HG03432 (cell line): Measurements from ENCODE around the gene FAM53C.
"Not testable (repeated sequence)": the region's sequence is repeated elsewhere in the genome, so short reads cannot be mapped to it uniquely, and the experiment has no call there.

Experiments
- ATAC-seq: cut with Tn5 transposase; IDR thresholded peaks from one replicate; pipeline ENCODE4 v1.9.1; 2021; ENCODE audit warnings: mild to moderate bottlenecking, moderate library complexity; ENCODE audit not compliant: unreplicated experiment

Gene FAM53C

DNA sequence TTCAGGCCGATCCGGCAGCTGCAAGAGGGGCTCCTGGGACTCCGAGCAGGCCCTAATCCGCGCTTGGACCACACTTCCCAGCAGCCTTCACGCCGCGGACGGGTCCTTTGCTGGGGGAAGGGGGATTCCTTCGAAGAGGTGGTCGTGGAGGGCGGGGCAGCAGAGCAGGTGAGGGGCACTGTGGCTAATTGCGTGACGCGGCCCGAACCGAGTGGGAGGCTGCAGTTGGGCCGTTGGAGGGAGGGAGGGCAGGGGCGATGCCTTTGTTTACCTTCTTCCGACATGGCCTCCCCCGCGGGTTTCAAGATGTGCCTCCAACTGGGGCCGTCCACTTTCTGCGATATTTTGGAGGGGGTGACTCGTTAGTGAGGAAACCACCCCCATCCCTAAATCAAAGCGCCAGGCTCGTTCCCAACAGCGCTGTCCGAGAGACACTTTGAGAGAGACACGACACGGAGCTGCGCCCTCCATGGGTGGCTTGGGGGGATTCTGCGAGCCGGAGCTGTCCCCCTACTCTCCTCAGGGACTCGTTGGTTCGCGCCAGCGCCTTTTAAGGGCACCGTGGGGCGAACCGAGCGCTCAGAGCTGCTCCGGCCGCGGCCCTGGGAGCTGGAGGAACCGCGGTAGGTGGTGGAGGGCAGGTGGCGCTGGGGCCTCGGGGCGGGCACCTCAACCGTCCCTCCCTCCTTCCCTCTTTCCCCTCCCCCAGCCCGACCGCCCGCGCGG lies at the start of gene FAM53C:
Gene FAM53C, plus strand, starts transcription at position 582 of the 726 bp plus-strand sequence. CDS start 3,070 bp downstream, outside the sequence.
- ATAC-seq, result peak; percentile 85

GRCh38 chr5:138289296-138289695 lies 48.8 kb upstream of the FAM53C start:
- no peak for ATAC-seq

DNA sequence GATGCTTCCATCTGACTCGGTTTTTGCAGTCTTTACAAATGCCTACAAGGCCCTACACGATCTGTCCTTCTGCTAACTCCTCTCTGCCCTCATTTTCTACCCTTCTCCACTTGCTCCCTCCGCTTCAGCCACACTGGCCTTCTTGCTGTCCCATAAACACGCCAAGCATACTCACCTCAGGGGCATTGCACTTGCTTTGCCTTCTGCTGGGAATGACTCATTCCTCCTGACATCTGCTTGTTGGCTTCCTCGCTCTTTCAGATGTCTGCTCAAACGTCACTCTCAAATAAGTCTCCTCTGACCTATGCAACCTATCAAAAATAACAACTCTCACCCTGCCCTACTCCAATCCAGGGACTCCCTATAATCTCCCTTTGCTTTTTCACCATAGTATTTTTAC lies 34.7 kb upstream of the FAM53C start:
- ATAC-seq, result no peak

DNA sequence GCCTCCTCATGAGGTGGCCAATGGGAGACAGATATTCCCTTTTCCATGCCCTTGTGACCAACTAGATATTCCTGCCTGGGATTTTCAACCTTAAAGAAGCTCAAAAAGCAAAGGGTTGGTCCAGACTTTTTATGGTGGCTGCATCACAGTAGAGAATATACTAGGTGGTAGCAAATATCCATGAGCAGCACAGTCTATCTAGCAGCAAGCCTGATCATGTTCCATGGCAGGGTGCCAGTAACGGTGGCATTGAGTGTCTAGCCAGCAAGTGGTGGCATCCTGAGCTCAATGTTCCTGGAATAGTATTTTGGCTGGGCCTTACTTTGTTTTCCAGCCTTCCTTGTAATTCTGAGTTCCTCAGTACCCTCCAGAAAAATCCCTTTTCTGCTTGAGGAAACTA lies 32.3 kb upstream of the FAM53C start:
- no peak for ATAC-seq

DNA sequence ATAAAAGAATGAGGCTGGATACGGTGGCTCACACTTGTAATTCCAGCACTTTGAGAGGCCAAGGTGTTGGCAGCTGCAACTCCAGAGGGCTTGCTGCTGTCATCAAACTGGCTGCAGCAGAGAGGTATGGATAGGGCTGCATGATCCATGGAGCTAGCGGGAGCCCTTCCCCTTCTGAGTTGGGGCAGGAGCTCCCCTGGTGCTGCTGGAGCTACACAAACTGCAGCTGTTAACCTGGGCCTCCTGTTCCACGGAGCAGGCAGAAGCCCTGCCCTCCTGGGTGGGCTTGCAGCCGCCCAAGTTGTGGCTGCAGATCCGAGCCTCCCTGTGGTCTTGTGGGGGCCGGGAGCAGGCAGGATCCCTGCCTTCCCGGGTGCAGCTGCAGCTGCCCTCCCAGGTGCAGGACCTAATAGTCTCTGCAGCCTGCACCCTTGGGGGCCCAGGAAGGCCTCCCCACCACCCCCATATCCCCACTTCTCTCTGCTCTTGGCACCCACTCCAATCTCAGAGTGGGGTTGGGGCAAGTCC lies 22.3 kb upstream of the FAM53C start:
- ATAC-seq, result no peak

- no peak for ATAC-seq
These were observed 21.7 kb upstream of the FAM53C start for GRCh38 chr5:138316355-138316754.

GRCh38 chr5:138318211-138318610 lies 19.9 kb upstream of the FAM53C start:
- ATAC-seq, result not testable (repeated sequence)

- no peak for ATAC-seq
These were observed 7.1 kb upstream of the FAM53C start for GRCh38 chr5:138330813-138331448.

DNA sequence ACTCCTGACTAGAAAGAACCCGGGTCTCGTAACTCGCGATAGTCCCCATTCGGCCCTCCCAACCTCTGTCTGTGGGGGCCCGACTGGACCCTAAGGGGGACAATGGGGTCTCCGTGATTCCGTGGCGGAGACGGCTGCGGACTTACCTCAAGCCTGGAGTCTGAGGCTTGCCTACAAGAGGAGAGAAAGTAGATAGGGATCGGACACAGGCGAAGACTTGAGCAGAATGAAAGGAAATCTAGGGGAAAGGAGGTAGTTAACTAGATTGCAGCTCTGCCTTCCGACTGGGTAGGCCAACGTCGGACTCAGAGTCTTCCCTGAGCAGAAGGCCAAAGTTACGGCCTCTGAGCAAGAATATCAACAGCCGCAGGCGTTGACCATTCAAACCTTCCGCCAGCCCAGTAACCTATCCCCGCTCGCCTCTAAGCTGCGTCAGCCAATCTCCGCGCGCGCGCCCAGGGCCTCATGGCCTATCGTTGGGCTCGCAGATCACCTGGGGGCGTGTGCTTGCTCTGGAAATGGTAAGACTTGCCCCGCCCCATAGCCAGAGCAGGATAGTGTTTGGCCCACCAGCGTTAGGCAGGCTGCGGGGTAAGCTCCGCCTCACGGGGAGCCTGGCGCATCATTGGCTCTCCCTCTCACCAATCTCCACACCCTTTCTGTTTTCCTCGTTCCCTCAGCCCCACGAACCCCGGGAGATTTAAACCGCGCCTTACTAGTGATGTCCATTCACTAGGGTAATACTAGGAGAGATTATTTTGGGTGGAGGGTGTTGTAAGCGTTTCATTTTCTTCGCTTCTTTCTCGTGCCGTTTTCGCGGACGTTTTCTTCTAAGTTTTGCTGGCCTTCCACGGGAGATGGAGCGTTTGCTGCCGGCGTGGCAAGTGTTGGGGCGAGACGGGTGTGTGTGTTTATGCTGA lies 6.4 kb upstream of the FAM53C start, which contains the start of gene CDC25C:
Gene CDC25C, minus strand, starts transcription at position 356 of the 920 bp plus-strand sequence. CDS start 624 bp downstream, outside the sequence.
- ATAC-seq, result peak; percentile 99

- ATAC-seq, result no peak
These were observed 3.1 kb upstream of the FAM53C start for GRCh38 chr5:138334867-138335447.

GRCh38 chr5:138336952-138337684 lies 948 bp upstream of the FAM53C start:
- ATAC-seq, result peak; percentile 26

GRCh38 chr5:138338411-138339090 lies 485 bp downstream of the FAM53C start:
- no peak for ATAC-seq

- ATAC-seq, result no peak
These were observed 1.0 kb downstream of the FAM53C start for GRCh38 chr5:138339091-138339456.

- no peak for ATAC-seq
These were observed 1.4 kb downstream of the FAM53C start for GRCh38 chr5:138339464-138339863.

DNA sequence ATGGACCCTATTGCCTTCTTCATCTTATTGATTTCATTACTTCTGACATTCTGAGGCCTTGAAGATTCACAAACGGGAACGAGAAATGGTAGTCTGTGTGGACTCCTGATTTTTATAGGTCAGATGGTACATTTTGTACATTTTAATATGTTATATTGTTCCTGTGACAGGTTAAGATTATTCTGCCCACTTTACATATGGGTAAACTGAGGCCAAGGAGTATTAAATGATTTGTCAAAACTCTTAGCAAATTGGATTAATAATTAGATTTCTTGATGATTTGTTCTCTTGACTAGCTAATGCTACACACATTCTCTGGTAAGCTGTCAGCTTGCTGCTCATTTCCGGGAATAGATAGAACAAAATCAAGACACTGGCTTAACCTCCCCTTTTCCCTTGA lies 1.9 kb downstream of the FAM53C start:
- ATAC-seq, result no peak

GRCh38 chr5:138344887-138345622 lies 7.0 kb downstream of the FAM53C start:
- no peak for ATAC-seq

DNA sequence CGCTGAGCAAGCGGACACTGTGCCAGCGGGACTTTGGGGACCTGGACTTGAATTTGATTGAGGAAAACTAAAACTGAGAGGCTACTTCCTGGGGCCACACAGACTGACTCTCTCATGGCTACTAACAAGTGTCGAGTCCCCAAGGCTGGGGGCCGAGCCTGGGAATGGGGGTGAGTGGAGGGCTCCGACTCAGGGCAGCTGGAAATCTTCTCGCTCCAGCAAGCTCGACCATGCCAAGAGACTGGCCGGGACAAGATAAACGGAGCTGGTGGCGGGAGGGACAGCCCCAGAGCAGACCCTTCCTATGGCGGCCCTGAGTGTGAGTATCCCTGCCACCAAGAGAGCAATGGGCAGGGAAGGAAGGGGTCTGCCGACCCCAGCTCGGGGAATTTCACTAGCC lies 8.8 kb downstream of the FAM53C start:
- no peak for ATAC-seq

DNA sequence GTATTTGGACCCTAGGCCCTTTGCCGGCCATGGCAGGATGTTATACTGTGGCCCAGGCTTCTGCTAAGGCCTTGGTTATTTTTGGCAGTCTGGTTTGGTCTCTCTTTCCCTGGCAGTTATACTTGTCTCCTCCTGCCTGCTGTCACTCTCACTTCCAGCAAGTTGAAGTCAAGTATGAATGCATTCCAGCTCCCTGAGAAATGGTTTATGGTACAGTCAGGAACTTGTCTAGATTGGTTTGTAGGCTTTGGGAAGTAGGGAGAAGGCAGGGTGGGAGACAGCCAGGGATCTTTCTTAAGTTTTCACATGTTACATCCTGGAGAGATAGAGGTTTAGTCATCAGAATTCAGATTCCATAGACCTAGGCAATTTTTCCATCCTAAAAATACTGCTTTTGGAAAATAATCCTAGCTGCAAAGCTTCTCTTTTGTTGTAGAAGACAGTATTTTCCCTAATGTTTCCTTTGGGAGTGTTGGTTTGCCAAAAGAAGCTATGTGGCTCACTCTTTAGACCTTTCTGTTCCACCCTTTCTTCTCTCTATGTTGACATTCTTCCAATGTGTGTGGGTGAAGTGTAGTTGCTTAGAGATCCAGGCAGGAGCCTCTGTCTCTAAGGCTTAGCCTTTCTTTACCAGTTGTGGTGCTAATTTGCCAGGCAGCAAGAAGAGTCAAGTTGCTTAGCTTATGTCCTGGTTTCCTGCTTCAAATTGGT lies 11.9 kb downstream of the FAM53C start:
- no peak for ATAC-seq
